ENCODE measurements around the gene ITGAV. TPM values are rescaled to one million over a fixed set of nuclear protein-coding genes. Genes with fewer than 3 reads are reported as not detected.

ITGAV gene
- total and polyA plus RNA-seq, 8 donors = 9.0 to 83.3 (median 29.4) TPM

- FAIRE-seq (peak; percentile 63), DNase-seq (peak in 3 of 6 donors; percentile 32 to 55 (median 35)), ATAC-seq (peak; percentile 94 to 99 (median 97))
- Histone ChIP-seq H3K9me3 (no peaks in the 10 kb centered on the region), H3K27me3 (no peaks in the 10 kb centered on the region), H3K36me3 (peaks cover 0 to 9% (median 5%) of the 10 kb centered on the region in 3 donors), H3K4me1 (no peaks in the 10 kb centered on the region), H3K27ac (no peak overlapping the region), H3K4me3 (no peak overlapping the region)
- TF ChIP-seq CTCF (IDR thresholded peaks at IDR 0.05) = peak in 3 of 4 donors; percentile 38 to 53 (median 51)
- 67 to 77% methylated on average over 2 of the region's 2 CpGs for WGBS, 2 donors
- intact Hi-C loops (cut with DNase I) = loop anchor here in 2 of 3 donors (5.0 to 10.0 kb wide), 2 partner anchors 137 to 140 kb away; no protein-coding TSS in a partner anchor
Observed at GRCh38 chr2:186641807-186642321, 52.0 kb downstream of the ITGAV start.

DNA sequence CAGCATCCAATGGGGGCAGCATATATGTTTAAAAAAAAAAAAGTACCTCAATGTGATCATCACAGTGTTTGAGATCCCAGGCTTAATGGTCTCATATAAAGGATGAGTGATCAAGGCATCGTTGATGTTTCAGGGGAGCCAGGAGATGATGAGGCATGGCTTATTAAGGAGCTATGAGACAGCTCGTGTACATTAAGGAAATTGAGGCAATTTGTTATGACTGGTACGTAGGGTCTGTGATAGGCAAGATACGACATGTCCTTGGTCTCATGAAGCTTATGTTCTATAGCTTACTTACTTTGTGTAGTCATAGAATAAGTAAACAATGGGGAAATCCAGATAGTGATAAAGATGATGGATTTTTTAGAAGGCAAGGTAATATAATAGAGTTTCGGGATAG lies 54.9 kb downstream of the ITGAV start:
- H3K27ac ChIP-seq = no peak overlapping the region
- no peak for DNase-seq
- intact Hi-C loops (cut with DNase I) = loop anchor here (5.0 to 10.0 kb wide), 3 partner anchors 137 to 142 kb away; no protein-coding TSS in a partner anchor
- H3K36me3 ChIP-seq = peaks cover 0 to 9% (median 5%) of the 10 kb centered on the region in 3 donors
- H3K27me3 ChIP-seq = no peaks in the 10 kb centered on the region
- FAIRE-seq = no peak
- no peak for TF ChIP-seq CTCF (IDR thresholded peaks at IDR 0.05)
- H3K4me3 ChIP-seq = no peak overlapping the region
- no peak for ATAC-seq
- H3K9me3 ChIP-seq = no peaks in the 10 kb centered on the region
- peaks cover 0 to 3% (median 0%) of the 10 kb centered on the region in 3 donors for H3K4me1 ChIP-seq
- WGBS, 2 donors = 86 to 92% methylated on average over 5 of the region's 5 CpGs

DNA sequence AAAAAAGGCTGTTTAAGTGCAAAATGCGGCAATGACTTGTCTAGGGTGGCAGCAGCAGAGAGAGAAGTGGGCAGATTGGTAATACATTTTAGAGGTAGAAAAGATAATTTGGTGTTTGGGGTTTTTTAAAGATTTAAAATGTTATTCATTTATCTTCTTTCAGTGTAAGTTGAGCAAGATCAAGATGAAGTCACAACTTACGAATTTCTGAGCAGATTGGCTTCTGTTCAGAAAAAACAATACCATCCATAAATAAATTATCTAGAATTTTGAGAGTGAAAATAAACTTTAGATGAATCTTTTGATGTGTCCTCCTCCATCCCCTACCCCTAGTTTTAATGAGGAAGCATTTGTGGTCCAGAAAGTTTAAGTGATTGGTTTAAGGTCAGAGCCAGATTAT lies 56.1 kb downstream of the ITGAV start:
- peaks cover 0 to 9% (median 5%) of the 10 kb centered on the region in 3 donors for H3K36me3 ChIP-seq
- no peaks in the 10 kb centered on the region for H3K9me3 ChIP-seq
- no peak for TF ChIP-seq CTCF (IDR thresholded peaks at IDR 0.05)
- peaks cover 0 to 3% (median 0%) of the 10 kb centered on the region in 3 donors for H3K4me1 ChIP-seq
- ATAC-seq (no peak), DNase-seq (no peak), FAIRE-seq (no peak)
- intact Hi-C loops (cut with DNase I) = loop anchor here in 2 of 3 donors (5.0 to 10.0 kb wide), 2 partner anchors 139 to 141 kb away; no protein-coding TSS in a partner anchor
- H3K4me3 ChIP-seq = no peak overlapping the region
- no peaks in the 10 kb centered on the region for H3K27me3 ChIP-seq
- 81 to 84% methylated on average over 2 of the region's 2 CpGs for WGBS, 2 donors
- no peak overlapping the region for H3K27ac ChIP-seq

GRCh38 chr2:186648130-186648529 lies 58.3 kb downstream of the ITGAV start:
- ATAC-seq = no peak
- DNase-seq = no peak
- WGBS, 2 donors = 91 to 95% methylated on average over 2 of the region's 2 CpGs
- H3K27ac ChIP-seq = no peak overlapping the region
- FAIRE-seq = no peak
- no peaks in the 10 kb centered on the region for H3K27me3 ChIP-seq
- intact Hi-C loops (cut with DNase I) = loop anchor here in 2 of 3 donors (5.0 to 10.0 kb wide), 2 partner anchors 141 to 143 kb away; no protein-coding TSS in a partner anchor
- peaks cover 0 to 3% (median 0%) of the 10 kb centered on the region in 3 donors for H3K4me1 ChIP-seq
- TF ChIP-seq CTCF (IDR thresholded peaks at IDR 0.05) = no peak
- H3K9me3 ChIP-seq = no peaks in the 10 kb centered on the region
- no peak overlapping the region for H3K4me3 ChIP-seq
- H3K36me3 ChIP-seq = peaks cover 0 to 13% (median 5%) of the 10 kb centered on the region in 3 donors

DNA sequence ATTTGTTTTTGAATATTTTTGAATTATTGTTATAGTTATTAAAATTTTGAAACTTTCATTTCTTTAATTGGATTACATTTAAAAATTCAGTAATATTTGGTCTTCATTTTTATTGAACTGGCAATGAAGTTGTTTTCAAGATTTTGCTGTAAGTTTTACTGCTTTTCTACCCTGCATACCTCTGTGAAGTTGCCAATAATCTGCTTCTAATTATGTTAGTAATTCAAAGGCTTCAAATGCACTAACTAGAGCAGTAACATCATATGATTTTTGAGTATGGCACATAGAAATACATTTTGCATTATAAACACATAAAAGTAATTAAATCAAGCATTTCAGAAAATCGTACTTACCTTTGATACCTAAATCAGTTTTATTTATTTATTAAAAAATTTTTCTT lies 63.7 kb downstream of the ITGAV start:
- intact Hi-C loops (cut with DNase I) = no loop called here

More for the DNA sequence above, 63.7 kb downstream of the ITGAV start:
- no peak overlapping the region for H3K4me3 ChIP-seq
- H3K36me3 ChIP-seq = peaks cover 0 to 13% (median 0%) of the 10 kb centered on the region in 3 donors
- ATAC-seq (no peak), FAIRE-seq (peak; percentile 60), DNase-seq (no peak)
- WGBS, 2 donors = 88 to 94% methylated on average over 1 of the region's 1 CpG
- H3K27me3 ChIP-seq = no peaks in the 10 kb centered on the region
- TF ChIP-seq CTCF (IDR thresholded peaks at IDR 0.05) = no peak
- H3K27ac ChIP-seq = no peak overlapping the region
- H3K4me1 ChIP-seq = peaks cover 0 to 3% (median 0%) of the 10 kb centered on the region in 3 donors
- H3K9me3 ChIP-seq = no peaks in the 10 kb centered on the region

Measured in pancreas (tissue), 10 donors.